GM12864 (cell line): Measurements from ENCODE around the gene MRPL16.

Experiments
- DNase-seq: peaks from one replicate; pipeline ENCODE4 v3.0.0-alpha.2; 2011; ENCODE audit warnings: low read depth
- H3K4me3 ChIP-seq: 2 replicates; pipeline ENCODE4 v1.5.1; 2011; ENCODE audit warnings: mild to moderate bottlenecking, low read depth, low read length, control low read depth
- CTCF ChIP-seq: IDR thresholded peaks from 2 replicates; pipeline ENCODE4 v1.5.1; 2011; ENCODE audit warnings: low read depth, mild to moderate bottlenecking, moderate library complexity, low read length, control low read depth, inconsistent platforms; ENCODE audit errors: missing control alignments

MRPL16 gene

GRCh38 chr11:59776210-59777066 lies 34.1 kb downstream of the MRPL16 start:
- no peak for DNase-seq
- H3K4me3 ChIP-seq: no peak overlapping the region
- TF ChIP-seq CTCF: no peak

GRCh38 chr11:59773083-59773440 lies 37.5 kb downstream of the MRPL16 start:
- H3K4me3 ChIP-seq: no peak overlapping the region
- no peak for TF ChIP-seq CTCF
- DNase-seq: no peak

GRCh38 chr11:59771605-59772004 lies 39.0 kb downstream of the MRPL16 start:
- no peak for TF ChIP-seq CTCF
- no peak for DNase-seq
- H3K4me3 ChIP-seq: no peak overlapping the region

- TF ChIP-seq CTCF: no peak
- no peak overlapping the region for H3K4me3 ChIP-seq
- DNase-seq: no peak
These were observed 39.7 kb downstream of the MRPL16 start for GRCh38 chr11:59770869-59771268.

GRCh38 chr11:59770319-59770718 lies 40.3 kb downstream of the MRPL16 start:
- no peak for DNase-seq
- no peak overlapping the region for H3K4me3 ChIP-seq
- no peak for TF ChIP-seq CTCF

- no peak for DNase-seq
- no peak overlapping the region for H3K4me3 ChIP-seq
- no peak for TF ChIP-seq CTCF
These were observed 40.8 kb downstream of the MRPL16 start for GRCh38 chr11:59769828-59770227.

GRCh38 chr11:59769111-59769510 lies 41.5 kb downstream of the MRPL16 start:
- no peak for DNase-seq
- no peak overlapping the region for H3K4me3 ChIP-seq
- no peak for TF ChIP-seq CTCF
